ENCODE measurements around the gene STK11IP. TPM values are rescaled to one million over a fixed set of nuclear protein-coding genes. Genes with fewer than 3 reads are reported as not detected.

The STK11IP gene
- total RNA-seq, 2 donors from 2014 or later, result 18.3 to 60.3 TPM

DNA sequence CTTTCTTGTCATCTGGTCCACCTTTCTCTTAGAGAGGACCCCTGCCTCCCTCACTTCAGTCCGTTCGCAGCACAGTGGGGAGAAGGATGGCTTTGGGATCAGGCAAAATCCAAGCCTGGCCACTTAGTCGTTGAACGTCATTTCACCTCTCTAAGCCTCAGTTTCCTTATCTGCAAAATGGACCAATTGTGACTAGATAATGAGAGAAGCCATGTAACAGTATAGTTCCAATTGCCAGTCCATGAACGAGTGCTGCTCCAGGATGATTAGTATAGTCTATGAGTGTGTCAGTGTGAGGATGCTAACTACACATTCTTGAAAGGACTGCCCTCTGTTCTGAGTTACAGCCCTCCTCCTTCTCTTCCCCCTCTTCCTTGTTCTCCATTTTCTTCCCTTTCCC, 24.5 kb upstream of the STK11IP start:
- Histone ChIP-seq H3K27me3 (replicated peaks; ENCODE audit: insufficient read depth) (no peaks in the 10 kb centered on the region), H3K36me3 (no peaks in the 10 kb centered on the region), H3K27ac (no peak overlapping the region), H3K4me3 (no peak overlapping the region), H3K4me1 (replicated peaks) (no peaks in the 10 kb centered on the region), H3K9me3 (no peaks in the 10 kb centered on the region)
- TF ChIP-seq, protein P1, sequence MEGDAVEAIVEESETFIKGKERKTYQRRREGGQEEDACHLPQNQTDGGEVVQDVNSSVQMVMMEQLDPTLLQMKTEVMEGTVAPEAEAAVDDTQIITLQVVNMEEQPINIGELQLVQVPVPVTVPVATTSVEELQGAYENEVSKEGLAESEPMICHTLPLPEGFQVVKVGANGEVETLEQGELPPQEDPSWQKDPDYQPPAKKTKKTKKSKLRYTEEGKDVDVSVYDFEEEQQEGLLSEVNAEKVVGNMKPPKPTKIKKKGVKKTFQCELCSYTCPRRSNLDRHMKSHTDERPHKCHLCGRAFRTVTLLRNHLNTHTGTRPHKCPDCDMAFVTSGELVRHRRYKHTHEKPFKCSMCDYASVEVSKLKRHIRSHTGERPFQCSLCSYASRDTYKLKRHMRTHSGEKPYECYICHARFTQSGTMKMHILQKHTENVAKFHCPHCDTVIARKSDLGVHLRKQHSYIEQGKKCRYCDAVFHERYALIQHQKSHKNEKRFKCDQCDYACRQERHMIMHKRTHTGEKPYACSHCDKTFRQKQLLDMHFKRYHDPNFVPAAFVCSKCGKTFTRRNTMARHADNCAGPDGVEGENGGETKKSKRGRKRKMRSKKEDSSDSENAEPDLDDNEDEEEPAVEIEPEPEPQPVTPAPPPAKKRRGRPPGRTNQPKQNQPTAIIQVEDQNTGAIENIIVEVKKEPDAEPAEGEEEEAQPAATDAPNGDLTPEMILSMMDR (IDR thresholded peaks at IDR 0.05), result no peak
- no peak for TF ChIP-seq POLR2A (IDR thresholded peaks at IDR 0.05)
- 80% methylated on average over 5 of the region's 5 CpGs for WGBS
- intact Hi-C loops (cut with DNase I), result no loop called here
- no peak for DNase-seq (ENCODE audit: low spot score)

DNA sequence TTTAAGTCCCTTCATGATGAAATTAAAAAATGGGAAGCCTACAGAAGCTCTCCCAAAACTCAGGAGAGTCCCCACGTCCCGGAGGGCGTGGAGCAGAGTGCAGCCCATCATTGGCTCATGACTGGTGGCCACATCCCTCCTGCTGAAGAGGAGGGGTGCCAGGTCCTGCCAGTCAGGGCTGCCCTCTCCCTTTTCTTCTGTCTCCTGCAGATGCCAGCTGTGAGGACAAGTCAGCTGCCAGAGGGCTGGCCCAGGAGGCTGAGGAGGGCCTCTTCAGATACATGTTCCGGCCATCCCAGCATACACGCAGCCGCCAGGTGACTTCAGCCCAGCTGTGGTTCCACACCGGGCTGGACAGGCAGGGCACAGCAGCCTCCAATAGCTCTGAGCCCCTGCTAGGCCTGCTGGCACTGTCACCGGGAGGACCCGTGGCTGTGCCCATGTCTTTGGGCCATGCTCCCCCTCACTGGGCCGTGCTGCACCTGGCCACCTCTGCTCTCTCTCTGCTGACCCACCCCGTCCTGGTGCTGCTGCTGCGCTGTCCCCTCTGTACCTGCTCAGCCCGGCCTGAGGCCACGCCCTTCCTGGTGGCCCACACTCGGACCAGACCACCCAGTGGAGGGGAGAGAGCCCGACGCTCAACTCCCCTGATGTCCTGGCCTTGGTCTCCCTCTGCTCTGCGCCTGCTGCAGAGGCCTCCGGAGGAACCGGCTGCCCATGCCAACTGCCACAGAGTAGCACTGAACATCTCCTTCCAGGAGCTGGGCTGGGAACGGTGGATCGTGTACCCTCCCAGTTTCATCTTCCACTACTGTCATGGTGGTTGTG, 23.0 kb upstream of the STK11IP start:
- 78% methylated on average over 22 of the region's 22 CpGs for WGBS
- no peaks in the 10 kb centered on the region for H3K4me1 ChIP-seq (replicated peaks)
- H3K27me3 ChIP-seq (replicated peaks; ENCODE audit: insufficient read depth), result no peaks in the 10 kb centered on the region
- no peak overlapping the region for H3K27ac ChIP-seq
- no peaks in the 10 kb centered on the region for H3K36me3 ChIP-seq
- no peak for TF ChIP-seq POLR2AphosphoS5 (IDR thresholded peaks at IDR 0.05)
- TF ChIP-seq, protein P1 (IDR thresholded peaks at IDR 0.05), result no peak
- H3K9me3 ChIP-seq, result no peaks in the 10 kb centered on the region
- no peak for DNase-seq (ENCODE audit: low spot score)
- intact Hi-C loops (cut with DNase I), result no loop called here
- no peak overlapping the region for H3K4me3 ChIP-seq

DNA sequence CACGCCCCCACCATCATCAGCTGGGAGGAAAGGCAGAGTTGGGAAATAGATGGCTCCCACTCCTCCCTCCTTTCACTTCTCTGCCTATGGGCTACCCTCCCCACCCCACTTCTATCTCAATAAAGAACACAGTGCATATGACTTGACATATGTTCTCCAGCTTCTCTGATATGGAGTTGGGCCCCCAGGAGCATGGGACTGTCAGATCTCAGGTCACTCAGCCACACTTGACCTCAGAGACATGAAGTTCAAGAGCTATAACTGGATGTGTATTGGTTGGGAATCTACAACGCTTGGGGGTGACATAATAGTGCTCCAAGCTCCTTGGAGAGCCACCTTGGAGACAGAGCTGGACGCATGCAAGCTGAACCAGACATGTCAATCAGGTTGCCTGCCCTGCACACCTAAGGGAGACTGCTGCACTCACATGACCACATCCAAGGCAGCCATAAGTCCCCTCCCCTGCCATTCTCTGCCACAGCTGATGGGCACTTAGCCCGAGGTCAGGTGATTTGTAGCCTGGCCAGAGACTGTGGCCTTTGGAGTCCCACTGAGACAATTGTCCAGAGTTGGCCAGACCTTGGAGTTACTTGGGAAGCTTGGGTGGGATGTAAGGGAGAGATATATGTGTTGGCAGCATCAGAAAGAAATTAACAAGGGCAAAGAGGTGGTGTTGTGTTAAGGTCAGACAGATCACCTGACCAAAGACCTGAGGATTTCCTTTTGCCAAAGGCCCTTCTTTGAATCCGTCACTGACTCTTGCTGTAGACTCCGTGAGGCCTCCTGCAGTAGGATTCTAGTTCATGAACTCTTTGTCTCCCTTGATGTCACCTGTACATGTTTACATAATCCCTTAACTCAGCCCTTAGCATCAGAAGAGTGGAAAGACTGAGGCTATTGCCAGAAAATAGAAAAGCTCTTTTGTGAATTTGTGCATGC, 21.8 kb upstream of the STK11IP start:
- Histone ChIP-seq H3K36me3 (no peaks in the 10 kb centered on the region), H3K4me1 (replicated peaks) (no peaks in the 10 kb centered on the region), H3K4me3 (no peak overlapping the region), H3K9me3 (no peaks in the 10 kb centered on the region), H3K27ac (no peak overlapping the region), H3K27me3 (replicated peaks; ENCODE audit: insufficient read depth) (no peaks in the 10 kb centered on the region)
- no peak for DNase-seq (ENCODE audit: low spot score)
- intact Hi-C loops (cut with DNase I), result no loop called here
- TF ChIP-seq POLR2AphosphoS5 (IDR thresholded peaks at IDR 0.05), result no peak
- no peak for TF ChIP-seq POLR2A (IDR thresholded peaks at IDR 0.05)
- TF ChIP-seq, protein P1 (IDR thresholded peaks at IDR 0.05), result no peak
- 91% methylated on average over 6 of the region's 6 CpGs for WGBS

DNA sequence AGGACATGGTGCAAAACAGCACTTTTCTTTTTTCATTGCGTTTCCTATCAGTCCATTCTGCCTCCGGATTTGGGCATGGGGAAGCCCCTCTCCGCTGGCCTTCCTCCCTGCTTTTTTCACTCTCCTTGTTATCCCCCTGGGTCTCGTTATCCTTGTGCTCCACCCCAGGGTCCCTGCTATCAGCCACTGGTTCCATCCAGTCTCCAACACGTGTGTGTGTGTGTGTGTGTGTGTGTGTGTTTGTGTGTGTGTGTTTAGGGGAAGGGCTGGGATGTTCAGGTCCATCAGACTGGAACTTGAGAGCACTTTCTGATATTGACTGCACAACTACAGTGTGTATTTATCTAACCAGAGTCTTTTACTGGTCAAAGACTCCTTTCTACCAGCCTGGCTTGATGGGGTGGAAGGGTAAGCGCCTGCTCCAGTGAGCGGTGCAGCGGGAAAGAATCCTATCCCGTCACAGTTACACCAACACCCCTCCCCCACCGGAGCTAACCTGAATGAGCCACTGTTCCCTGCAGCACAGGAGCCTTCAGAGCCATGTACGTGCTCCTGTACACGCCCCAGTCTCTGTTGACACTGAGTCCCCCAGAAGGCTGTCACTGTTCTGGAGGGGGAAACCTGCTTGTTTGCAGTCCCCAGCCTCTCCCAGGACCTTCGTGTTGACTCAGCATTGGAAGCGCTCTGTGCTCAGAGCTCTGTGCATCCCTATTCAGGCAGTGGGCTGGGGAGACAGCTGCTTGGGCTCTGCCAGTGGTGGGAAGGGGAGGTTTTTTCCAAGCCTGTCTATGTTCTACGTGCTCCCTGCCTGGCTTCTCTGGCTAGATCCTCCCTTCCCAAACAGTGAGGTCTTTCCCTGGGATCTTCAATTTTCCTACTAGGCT, 20.9 kb upstream of the STK11IP start:
- no peak overlapping the region for H3K27ac ChIP-seq
- WGBS, result 34% methylated on average over 15 of the region's 15 CpGs
- intact Hi-C loops (cut with DNase I), result no loop called here
- no peak for DNase-seq (ENCODE audit: low spot score)
- no peak overlapping the region for H3K4me3 ChIP-seq
- H3K27me3 ChIP-seq (replicated peaks; ENCODE audit: insufficient read depth), result no peaks in the 10 kb centered on the region
- H3K4me1 ChIP-seq (replicated peaks), result no peaks in the 10 kb centered on the region
- no peaks in the 10 kb centered on the region for H3K9me3 ChIP-seq
- no peaks in the 10 kb centered on the region for H3K36me3 ChIP-seq
- TF ChIP-seq POLR2A (IDR thresholded peaks at IDR 0.05) (no peak), POLR2AphosphoS5 (IDR thresholded peaks at IDR 0.05) (no peak)
- TF ChIP-seq, protein P1 (IDR thresholded peaks at IDR 0.05), result no peak
